Liver (tissue), 9 donors: Measurements from ENCODE around the gene POLR2C. TPM values are rescaled to one million over a fixed set of nuclear protein-coding genes. Genes with fewer than 3 reads are reported as not detected.

ENCODE experiments used
- DNase-seq: peaks from one replicate; pipeline ENCODE4 v3.0.0-alpha.2; 2017; ENCODE audit warnings: low spot score
- H3K27ac ChIP-seq, 2 donors: one replicate each; pipeline ENCODE4 v1.7.0; 2013; ENCODE audit warnings: inconsistent platforms in 2 of 2, low read length in 2 of 2, control low read depth in 1 of 2, low read depth in 1 of 2, mild to moderate bottlenecking in 1 of 2
- H3K27me3 ChIP-seq, 4 donors: one replicate each; pipeline versions ENCODE4 v1.6.1 to v1.7.0; 2013; ENCODE audit warnings: low read length in 3 of 4, inconsistent platforms in 1 of 4, mild to moderate bottlenecking in 1 of 4, moderate library complexity in 1 of 4; ENCODE audit not compliant: control insufficient read depth in 4 of 4, insufficient read depth in 4 of 4
- H3K36me3 ChIP-seq, 4 donors: one replicate each; pipeline versions ENCODE4 v1.6.1 to v1.7.0; 2013; ENCODE audit warnings: low read length in 3 of 4, mild to moderate bottlenecking in 3 of 4, low read depth in 1 of 4, moderate library complexity in 1 of 4; ENCODE audit not compliant: control insufficient read depth in 4 of 4, insufficient read depth in 3 of 4
- H3K4me1 ChIP-seq, 4 donors: one replicate each; pipeline versions ENCODE4 v1.6.1 to v1.7.0; 2013; ENCODE audit warnings: low read length in 3 of 4, mild to moderate bottlenecking in 3 of 4, moderate library complexity in 1 of 4; ENCODE audit not compliant: control insufficient read depth in 4 of 4, insufficient read depth in 4 of 4
- H3K4me3 ChIP-seq, 3 donors: one replicate each; pipeline versions ENCODE4 v1.6.1 to v1.7.0; 2013; ENCODE audit warnings: low read length in 3 of 3, control low read depth in 1 of 3, low read depth in 1 of 3, mild to moderate bottlenecking in 1 of 3
- H3K9ac ChIP-seq, 2 donors: one replicate each; pipeline ENCODE4 v1.7.0; 2013; ENCODE audit warnings: low read length in 2 of 2, mild to moderate bottlenecking in 2 of 2, moderate library complexity in 2 of 2, control low read depth in 1 of 2, low read depth in 1 of 2
- H3K9me3 ChIP-seq, 4 donors: one replicate each; pipeline versions ENCODE4 v1.6.1 to v1.7.0; 2013; ENCODE audit warnings: low read length in 3 of 4; ENCODE audit not compliant: control insufficient read depth in 4 of 4
- EGR1 ChIP-seq, 2 donors: IDR thresholded peaks; 2 replicates each; pipeline ENCODE4 v1.6.1; 2016 to 2018; ENCODE audit warnings: antibody characterized with exemption in 2 of 2, low read depth in 2 of 2
- FOXA1 ChIP-seq: IDR thresholded peaks from 2 replicates; pipeline ENCODE4 v1.6.1; 2016; ENCODE audit warnings: antibody characterized with exemption
- FOXA2 ChIP-seq: IDR thresholded peaks from 2 replicates; pipeline ENCODE4 v1.6.1; 2016; ENCODE audit warnings: antibody characterized with exemption
- GABPA ChIP-seq, 2 donors: IDR thresholded peaks in 1 of 2; conservative IDR thresholded peaks in 1 of 2; 2 replicates each; pipeline ENCODE4 v1.6.1; 2016; ENCODE audit warnings: antibody characterized with exemption in 2 of 2, mild to moderate bottlenecking in 1 of 2, moderate library complexity in 1 of 2
- HNF4A ChIP-seq, 2 donors: conservative IDR thresholded peaks; 2 replicates each; pipeline ENCODE4 v1.6.1; 2016; ENCODE audit warnings: antibody characterized with exemption in 2 of 2, mild to moderate bottlenecking in 2 of 2
- HNF4G ChIP-seq: IDR thresholded peaks from 2 replicates; pipeline ENCODE4 v1.6.1; 2016; ENCODE audit warnings: antibody characterized with exemption
- JUND ChIP-seq, 2 donors: IDR thresholded peaks; 2 replicates each; pipeline ENCODE4 v1.6.1; 2016; ENCODE audit warnings: antibody characterized with exemption in 2 of 2
- NR2F2 ChIP-seq: IDR thresholded peaks from 2 replicates; pipeline ENCODE4 v1.6.1; 2016; ENCODE audit warnings: antibody characterized with exemption
- RAD21 ChIP-seq, 2 donors: IDR thresholded peaks; 2 replicates each; pipeline ENCODE4 v1.6.1; 2016; ENCODE audit warnings: antibody characterized with exemption in 2 of 2, mild to moderate bottlenecking in 2 of 2
- RXRA ChIP-seq, 2 donors: IDR thresholded peaks; 2 replicates each; pipeline ENCODE4 v1.6.1; 2017 to 2018; ENCODE audit warnings: antibody characterized with exemption in 2 of 2, mild to moderate bottlenecking in 1 of 2
- SP1 ChIP-seq: IDR thresholded peaks from 2 replicates; pipeline ENCODE4 v1.6.1; 2018; ENCODE audit warnings: antibody characterized with exemption, mild to moderate bottlenecking
- TAF1 ChIP-seq: conservative IDR thresholded peaks from 2 replicates; pipeline ENCODE4 v1.6.1; 2016; ENCODE audit warnings: antibody characterized with exemption, mild to moderate bottlenecking
- YY1 ChIP-seq: IDR thresholded peaks from 2 replicates; pipeline ENCODE4 v1.6.1; 2016; ENCODE audit warnings: antibody characterized with exemption, mild to moderate bottlenecking
- WGBS: extraction: QIAGEN DNeasy Blood & Tissue Kit; methylation state at CpG from one replicate; pipeline ENCODE4 v1.1.7; 2013; 5-methylcytosine and 5-hydroxymethylcytosine counted together
- polyA plus RNA-seq, 2 donors: library from polyadenylated mRNA; stranded (reverse) in 1 of 2; unstranded in 1 of 2; fragments of 200-250 nt in 1 of 2; fragments of >200 nt in 1 of 2; fragmentation: Nextera tagmentation in 1 of 2; extraction: Ambion mirVana in 1 of 2; gene quantifications; one replicate each; pipeline versions ENCODE4 v1.2.1 to v1.2.3, GENCODE V29; 2013 to 2015
- total RNA-seq, 2 donors: library from RNA; depleted of rRNA; stranded (reverse); fragments of >200 nt; gene quantifications; one replicate each; pipeline ENCODE4 v1.2.3, GENCODE V29; 2014
- TF ChIP-seq, protein P1 (sequence below): IDR thresholded peaks from 2 replicates; pipeline ENCODE4 v1.6.1; 2016; ENCODE audit warnings: antibody characterized with exemption
- TF ChIP-seq, protein P2 (sequence below): IDR thresholded peaks from 2 replicates; pipeline ENCODE4 v1.6.1; 2016; ENCODE audit warnings: antibody characterized with exemption
- TF ChIP-seq, protein P3 (sequence below): fragments of 150-350 bp; IDR thresholded peaks from 2 replicates; pipeline ENCODE4 v1.5.1; 2017; ENCODE audit warnings: improper control_type of control experiment, low read depth, low read length; ENCODE audit not compliant: missing input control
- TF ChIP-seq, protein P4 (sequence below): IDR thresholded peaks from 2 replicates; pipeline ENCODE4 v1.6.1; 2016; ENCODE audit warnings: antibody characterized with exemption, mild to moderate bottlenecking
- TF ChIP-seq, protein P5 (sequence below): IDR thresholded peaks from 2 replicates; pipeline ENCODE4 v1.6.1; 2016; ENCODE audit warnings: antibody characterized with exemption
- donor health status: healthy.
- donor health status: healthy.
- donor health status: healthy.
- donor health status: healthy.
- donor health status: healthy.

POLR2C gene
- total and polyA plus RNA-seq, 4 donors: 25.4 to 68.0 (median 51.3) TPM

DNA sequence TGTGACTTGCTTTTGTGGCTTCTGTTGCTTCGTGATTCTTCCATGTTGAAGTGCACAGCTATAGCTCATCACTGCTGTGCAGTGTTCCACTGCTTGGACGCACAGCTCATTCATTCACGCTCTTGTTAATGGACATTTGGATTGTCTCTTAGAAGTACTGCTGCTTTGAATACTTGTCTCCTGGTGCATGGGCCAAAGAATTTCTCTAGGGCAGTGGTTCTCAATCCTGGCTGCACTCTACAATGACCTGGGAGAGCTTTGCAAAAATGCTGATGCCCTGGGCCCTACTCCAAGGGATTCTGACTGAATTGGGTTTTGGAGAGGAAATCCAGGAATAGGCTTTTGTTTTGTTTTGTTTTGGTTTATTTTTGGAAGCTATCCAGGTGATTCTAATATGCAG is 37.9 kb upstream of the POLR2C start:
- Histone ChIP-seq H3K4me3 (no peak overlapping the region), H3K27me3 (no peaks in the 10 kb centered on the region), H3K9ac (no peak overlapping the region), H3K36me3 (peaks cover 3 to 17% (median 11%) of the 10 kb centered on the region in 4 donors), H3K4me1 (no peaks in the 10 kb centered on the region), H3K27ac (no peak overlapping the region), H3K9me3 (no peaks in the 10 kb centered on the region)
- TF ChIP-seq, protein P1, sequence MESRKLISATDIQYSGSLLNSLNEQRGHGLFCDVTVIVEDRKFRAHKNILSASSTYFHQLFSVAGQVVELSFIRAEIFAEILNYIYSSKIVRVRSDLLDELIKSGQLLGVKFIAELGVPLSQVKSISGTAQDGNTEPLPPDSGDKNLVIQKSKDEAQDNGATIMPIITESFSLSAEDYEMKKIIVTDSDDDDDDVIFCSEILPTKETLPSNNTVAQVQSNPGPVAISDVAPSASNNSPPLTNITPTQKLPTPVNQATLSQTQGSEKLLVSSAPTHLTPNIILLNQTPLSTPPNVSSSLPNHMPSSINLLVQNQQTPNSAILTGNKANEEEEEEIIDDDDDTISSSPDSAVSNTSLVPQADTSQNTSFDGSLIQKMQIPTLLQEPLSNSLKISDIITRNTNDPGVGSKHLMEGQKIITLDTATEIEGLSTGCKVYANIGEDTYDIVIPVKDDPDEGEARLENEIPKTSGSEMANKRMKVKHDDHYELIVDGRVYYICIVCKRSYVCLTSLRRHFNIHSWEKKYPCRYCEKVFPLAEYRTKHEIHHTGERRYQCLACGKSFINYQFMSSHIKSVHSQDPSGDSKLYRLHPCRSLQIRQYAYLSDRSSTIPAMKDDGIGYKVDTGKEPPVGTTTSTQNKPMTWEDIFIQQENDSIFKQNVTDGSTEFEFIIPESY: no peak
- TF ChIP-seq FOXA2: no peak
- TF ChIP-seq, protein P2, sequence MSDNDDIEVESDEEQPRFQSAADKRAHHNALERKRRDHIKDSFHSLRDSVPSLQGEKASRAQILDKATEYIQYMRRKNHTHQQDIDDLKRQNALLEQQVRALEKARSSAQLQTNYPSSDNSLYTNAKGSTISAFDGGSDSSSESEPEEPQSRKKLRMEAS: no peak
- no peak for TF ChIP-seq GABPA (IDR thresholded peaks at IDR 0.05 in 1 of 2, conservative IDR thresholded peaks at IDR 0.05 in 1 of 2)
- TF ChIP-seq NR2F2: no peak
- TF ChIP-seq HNF4G: no peak
- TF ChIP-seq, protein P3, sequence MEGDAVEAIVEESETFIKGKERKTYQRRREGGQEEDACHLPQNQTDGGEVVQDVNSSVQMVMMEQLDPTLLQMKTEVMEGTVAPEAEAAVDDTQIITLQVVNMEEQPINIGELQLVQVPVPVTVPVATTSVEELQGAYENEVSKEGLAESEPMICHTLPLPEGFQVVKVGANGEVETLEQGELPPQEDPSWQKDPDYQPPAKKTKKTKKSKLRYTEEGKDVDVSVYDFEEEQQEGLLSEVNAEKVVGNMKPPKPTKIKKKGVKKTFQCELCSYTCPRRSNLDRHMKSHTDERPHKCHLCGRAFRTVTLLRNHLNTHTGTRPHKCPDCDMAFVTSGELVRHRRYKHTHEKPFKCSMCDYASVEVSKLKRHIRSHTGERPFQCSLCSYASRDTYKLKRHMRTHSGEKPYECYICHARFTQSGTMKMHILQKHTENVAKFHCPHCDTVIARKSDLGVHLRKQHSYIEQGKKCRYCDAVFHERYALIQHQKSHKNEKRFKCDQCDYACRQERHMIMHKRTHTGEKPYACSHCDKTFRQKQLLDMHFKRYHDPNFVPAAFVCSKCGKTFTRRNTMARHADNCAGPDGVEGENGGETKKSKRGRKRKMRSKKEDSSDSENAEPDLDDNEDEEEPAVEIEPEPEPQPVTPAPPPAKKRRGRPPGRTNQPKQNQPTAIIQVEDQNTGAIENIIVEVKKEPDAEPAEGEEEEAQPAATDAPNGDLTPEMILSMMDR: no peak
- 88% methylated on average over 3 of the region's 3 CpGs for WGBS
- no peak for DNase-seq

DNA sequence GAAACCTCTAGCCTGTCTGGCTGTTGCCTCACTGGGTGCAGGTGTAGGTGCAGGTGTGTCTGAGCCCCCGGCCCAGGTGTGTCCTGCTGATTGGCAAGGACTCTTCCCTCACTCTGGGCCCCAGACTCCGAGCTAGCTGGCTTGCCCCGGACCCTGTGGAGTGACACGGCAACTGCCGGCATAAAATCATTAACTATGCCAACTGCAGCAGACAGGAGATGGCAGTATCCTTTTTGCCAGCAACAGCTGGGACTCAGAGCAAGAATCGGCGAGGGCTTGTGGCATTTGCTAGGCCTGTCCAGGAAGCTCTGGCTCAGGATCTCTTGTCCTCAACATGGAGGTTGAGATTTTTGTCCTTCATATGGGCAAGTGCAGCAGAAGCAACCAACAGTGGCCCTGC is 36.1 kb upstream of the POLR2C start:
- no peak for DNase-seq
- no peaks in the 10 kb centered on the region for H3K9me3 ChIP-seq
- H3K27me3 ChIP-seq: no peaks in the 10 kb centered on the region
- no peaks in the 10 kb centered on the region for H3K4me1 ChIP-seq
- no peak overlapping the region for H3K27ac ChIP-seq
- WGBS: 91% methylated on average over 7 of the region's 7 CpGs
- no peak overlapping the region for H3K4me3 ChIP-seq
- TF ChIP-seq EGR1 (IDR thresholded peaks at IDR 0.05; ENCODE audit: low read depth in 2 of 2) (no peak), GABPA (IDR thresholded peaks at IDR 0.05 in 1 of 2, conservative IDR thresholded peaks at IDR 0.05 in 1 of 2) (no peak), RAD21 (IDR thresholded peaks at IDR 0.05) (no peak), HNF4G (no peak), JUND (IDR thresholded peaks at IDR 0.05) (no peak), TAF1 (no peak), NR2F2 (no peak), YY1 (no peak), FOXA1 (no peak), FOXA2 (no peak), SP1 (no peak), HNF4A (conservative IDR thresholded peaks at IDR 0.05) (no peak), RXRA (IDR thresholded peaks at IDR 0.05) (no peak)
- TF ChIP-seq, protein P1: no peak
- TF ChIP-seq, protein P4, sequence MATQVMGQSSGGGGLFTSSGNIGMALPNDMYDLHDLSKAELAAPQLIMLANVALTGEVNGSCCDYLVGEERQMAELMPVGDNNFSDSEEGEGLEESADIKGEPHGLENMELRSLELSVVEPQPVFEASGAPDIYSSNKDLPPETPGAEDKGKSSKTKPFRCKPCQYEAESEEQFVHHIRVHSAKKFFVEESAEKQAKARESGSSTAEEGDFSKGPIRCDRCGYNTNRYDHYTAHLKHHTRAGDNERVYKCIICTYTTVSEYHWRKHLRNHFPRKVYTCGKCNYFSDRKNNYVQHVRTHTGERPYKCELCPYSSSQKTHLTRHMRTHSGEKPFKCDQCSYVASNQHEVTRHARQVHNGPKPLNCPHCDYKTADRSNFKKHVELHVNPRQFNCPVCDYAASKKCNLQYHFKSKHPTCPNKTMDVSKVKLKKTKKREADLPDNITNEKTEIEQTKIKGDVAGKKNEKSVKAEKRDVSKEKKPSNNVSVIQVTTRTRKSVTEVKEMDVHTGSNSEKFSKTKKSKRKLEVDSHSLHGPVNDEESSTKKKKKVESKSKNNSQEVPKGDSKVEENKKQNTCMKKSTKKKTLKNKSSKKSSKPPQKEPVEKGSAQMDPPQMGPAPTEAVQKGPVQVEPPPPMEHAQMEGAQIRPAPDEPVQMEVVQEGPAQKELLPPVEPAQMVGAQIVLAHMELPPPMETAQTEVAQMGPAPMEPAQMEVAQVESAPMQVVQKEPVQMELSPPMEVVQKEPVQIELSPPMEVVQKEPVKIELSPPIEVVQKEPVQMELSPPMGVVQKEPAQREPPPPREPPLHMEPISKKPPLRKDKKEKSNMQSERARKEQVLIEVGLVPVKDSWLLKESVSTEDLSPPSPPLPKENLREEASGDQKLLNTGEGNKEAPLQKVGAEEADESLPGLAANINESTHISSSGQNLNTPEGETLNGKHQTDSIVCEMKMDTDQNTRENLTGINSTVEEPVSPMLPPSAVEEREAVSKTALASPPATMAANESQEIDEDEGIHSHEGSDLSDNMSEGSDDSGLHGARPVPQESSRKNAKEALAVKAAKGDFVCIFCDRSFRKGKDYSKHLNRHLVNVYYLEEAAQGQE: no peak
- TF ChIP-seq, protein P2: no peak
- TF ChIP-seq, protein P3: no peak
- TF ChIP-seq, protein P5, sequence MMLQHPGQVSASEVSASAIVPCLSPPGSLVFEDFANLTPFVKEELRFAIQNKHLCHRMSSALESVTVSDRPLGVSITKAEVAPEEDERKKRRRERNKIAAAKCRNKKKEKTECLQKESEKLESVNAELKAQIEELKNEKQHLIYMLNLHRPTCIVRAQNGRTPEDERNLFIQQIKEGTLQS: no peak
- no peak overlapping the region for H3K9ac ChIP-seq
- H3K36me3 ChIP-seq: peaks cover 16 to 34% (median 26%) of the 10 kb centered on the region in 4 donors
